ENCODE measurements around the gene KLHL34.

KLHL34 gene

DNA sequence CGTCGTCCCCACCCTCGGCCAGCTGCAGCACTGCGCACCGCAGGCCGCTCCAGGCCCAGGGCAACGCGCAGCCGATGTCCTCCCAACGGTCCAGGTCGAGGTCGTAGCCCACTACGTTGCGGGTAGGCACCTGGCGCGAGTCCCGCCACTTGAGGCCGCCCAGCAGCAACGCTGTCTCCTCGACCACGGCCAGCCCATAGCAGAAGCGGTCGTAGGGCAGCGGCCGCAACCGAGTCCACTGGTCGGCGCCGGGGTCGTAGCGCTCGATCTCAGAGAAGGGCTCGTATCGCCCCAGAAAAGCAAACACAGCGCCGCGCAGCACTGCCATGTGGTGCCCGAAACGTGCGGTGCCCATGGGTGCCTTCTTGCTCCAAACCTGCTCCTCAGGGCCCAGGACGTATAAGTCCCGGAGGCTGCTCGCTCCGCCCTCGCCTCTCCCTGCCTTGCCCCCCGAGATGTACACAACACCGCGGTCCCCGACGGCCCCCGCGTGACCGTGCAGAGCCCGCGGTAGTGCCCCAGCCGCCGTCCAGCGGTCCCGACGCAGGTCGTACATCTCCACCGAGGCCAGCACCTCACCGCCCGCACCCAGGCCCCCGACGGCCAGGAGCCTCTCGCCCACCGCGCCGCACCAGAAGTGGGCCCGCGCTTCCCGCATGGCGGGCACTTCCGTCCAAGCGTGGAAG lies 2.1 kb downstream of the KLHL34 start:
- no peak for DNase-seq

DNA sequence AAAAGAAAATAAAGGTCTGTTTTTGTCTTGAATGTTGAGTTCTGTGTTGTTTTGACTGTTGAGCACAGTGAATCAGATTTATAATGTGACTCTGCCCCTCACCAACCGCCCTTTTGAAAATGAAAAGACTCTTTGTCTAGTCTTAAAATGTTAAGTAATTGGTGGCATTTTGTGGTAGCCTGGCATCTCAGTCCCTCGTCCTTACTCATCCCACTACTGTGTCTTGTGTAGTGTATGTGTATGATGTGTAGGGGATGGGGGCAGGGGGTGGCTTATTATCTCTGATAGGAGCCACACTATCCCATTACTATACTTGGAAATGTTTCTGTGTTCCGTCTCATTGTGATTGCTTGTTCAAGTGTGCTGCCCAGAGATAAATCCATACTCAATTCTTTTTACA lies 12.2 kb downstream of the KLHL34 start:
- DNase-seq = no peak

DNA sequence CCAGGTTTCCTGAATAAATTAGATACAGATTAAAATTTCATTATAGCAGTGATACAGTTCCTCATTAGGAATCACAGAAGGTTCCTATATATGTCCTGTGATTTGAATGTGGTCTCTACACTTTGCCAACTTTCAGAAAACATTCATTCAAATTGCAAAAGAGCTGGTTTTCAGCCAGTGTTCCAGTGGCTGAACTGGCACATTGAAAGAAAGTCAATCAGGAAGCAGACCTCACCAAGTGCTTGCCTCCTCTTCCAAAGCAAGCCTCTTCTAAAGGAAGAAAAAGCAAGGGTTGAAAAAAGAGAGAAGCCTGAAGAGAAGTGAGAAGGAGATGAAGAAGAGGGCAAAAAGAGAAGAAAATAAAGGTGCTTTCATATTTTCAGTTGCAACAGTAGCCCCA lies 12.7 kb downstream of the KLHL34 start:
- DNase-seq = no peak

DNA sequence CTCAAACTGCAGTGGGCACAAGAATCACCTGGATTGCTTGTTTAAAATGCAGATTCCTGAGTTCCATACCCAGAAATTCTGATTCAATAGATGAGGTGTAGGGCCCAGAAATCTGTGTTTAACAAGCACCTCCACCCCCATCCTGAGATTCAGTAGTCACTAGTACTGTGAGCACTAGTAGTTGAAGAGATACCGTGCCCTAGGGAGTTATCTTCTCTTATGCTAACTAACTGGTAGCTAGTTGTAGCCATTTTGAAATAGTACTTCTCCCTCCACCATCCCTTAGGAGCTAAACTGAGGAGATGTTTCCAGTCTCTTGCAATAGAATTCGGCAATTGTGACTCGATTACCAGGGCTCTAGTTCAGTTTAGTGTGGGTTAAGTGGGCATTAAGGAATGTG lies 18.4 kb downstream of the KLHL34 start:
- no peak for DNase-seq

DNA sequence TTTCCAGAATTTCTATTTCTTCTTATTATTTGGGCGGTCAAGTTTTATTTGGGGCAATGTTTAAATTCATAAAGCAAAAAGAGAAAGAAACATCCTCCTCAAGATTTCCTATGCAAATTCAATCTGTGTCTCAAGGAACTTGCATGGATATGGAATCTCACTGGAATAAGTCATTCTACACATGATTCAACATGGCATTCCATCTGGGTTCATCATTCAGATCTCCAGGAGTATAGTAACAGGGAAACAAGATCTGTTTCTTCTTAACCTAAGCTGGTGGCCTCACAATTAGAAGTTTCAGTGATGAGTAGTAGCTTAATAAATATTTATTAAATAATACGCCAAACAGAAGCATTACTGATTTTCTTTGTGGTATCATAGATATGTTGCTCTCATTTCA lies 19.8 kb downstream of the KLHL34 start:
- DNase-seq = no peak

DNA sequence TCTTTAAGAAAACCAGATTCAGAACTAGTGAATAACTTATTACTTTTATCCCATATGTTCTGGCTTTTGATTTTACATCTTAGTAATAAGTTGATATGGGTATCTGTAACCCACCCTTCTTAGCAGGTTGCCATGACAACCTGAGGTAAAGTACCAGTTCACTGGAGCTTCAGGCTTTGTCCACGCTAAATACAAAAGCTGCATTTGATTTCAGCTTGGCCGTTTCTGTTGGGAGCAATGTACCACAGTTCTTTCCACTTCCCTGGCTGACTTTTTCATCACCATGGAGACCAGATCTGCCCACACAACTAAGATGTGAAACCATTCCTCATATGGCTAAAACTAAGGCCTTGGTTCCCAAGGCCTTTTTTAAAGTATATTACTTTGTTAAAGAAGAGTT lies 26.1 kb downstream of the KLHL34 start:
- DNase-seq = no peak

DNA sequence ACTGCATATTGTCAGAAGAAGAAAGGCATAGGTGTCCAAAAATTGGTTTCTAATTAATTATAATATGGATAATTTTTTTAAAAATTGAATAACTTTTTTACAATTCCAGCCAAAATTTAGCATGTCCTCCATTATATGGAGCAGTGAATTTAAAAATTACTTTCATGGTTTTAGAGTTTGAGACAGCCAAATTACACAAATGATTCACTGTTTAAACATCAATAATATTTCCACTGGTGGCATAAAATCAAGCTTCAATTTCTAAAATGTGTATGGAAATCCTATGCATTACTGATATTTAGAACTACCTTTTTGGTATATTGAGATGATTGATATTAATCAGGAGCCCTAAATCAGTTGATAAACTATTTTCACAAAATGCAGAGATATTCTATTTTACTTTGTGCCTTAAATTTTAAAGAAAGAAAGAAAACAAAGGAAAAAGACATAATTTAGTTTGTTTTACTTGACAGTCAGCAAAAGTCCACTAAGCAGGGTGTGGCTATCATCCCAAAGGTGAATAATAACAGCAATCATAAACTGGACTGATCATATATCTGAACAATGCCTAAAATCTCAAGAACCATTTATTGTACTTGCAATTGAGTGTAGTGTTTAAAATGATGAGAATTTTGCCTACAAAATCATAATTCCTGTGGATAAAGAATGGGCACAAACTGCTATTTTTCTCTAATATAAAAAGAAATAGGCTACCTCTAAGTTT lies 34.2 kb downstream of the KLHL34 start:
- DNase-seq = no peak

DNA sequence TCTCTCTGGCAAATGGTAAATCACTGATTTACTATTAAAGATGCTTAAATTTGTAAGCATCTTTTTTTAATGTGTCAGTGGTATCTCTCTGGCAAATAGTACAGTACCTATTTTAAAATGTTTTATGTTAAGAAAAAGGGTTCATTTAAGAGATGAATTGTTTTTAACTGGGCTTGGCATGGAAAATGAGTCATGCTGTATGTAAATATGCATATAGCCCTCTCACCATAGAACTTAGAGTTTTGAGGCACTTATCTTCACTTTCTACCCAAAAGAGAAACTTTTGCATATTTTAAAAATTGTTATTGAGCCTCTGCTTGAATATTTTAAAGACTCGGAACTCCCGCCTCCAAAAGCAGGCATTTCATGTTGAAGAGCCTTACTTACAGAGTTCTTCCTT lies 37.9 kb downstream of the KLHL34 start:
- no peak for DNase-seq

DNA sequence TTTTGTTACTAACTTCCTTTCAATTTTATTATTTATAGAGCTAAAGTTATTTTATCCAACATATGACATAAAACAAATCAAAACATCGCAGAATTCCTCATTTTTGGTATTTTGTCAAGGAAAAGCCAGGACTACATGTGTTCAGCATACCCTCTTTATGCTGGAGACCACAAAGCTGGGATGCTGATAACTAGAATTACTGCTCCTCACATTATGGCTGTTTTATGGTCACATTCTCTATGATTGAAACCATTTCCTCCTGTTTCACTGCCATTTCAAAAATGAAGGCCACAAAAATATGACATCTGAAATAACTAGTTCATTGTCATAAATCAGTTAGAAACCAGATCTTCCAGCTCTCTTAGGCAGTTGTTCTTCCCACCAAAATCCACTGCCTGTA lies 41.7 kb downstream of the KLHL34 start:
- no peak for DNase-seq

DNA sequence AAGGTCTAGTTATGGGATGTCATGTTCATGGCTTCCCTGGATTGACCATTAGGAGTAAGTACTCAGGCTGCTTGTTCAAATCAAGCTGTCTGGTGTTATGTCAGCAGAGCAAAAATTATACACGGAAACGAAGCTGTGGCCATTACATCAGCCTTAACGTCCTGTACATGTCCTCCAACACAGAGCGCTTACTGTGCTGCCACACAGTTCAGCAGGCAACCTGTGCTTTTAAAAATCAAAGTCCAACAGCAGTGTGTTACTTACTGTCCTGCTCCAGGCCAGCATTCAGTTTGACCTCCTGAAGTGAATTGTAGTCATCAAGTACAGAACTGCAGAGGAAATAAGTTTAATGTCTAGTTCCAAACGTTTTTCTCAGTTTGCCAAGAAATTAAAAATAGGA lies 46.0 kb downstream of the KLHL34 start:
- DNase-seq = no peak

DNA sequence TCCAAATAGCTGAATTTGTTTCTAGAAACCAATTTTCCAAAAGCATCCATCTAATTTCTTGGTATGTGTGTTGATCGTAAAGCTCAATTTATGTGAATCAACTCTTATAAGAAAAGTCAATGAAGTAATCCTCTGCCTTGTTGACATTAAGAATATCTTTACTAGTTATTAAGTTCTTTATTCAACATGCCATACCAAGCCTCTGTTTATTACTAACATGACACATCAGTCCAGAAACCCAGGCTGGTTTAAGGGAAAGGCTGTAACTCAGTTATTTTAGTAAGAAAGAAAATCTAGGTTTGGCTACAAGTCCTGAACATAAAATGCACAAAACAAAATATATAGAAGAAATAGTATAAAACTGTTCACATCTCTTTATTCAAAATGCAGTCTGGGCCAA lies 48.0 kb downstream of the KLHL34 start:
- DNase-seq = no peak

DNA sequence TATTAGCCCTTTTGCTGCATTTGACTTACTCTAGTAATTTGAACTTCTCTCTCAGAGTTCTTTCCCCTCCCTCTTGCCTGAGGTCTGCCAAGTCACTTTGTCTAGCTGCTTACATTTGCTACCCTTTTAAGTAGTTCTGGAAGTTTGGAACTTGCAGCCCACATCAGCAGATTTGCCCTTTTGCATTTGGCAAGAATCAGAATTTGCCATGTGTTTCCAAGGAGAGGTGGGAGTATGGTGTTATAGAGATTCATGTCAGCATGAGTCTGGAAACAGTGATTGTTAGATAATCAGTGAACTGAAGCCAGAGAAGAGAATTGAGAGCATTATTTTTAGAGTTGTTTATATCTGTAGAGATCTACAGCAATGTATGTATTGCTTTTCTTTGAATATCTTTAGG lies 52.1 kb downstream of the KLHL34 start:
- DNase-seq = no peak
